ENCODE results near the gene TNFAIP2. TPM values are rescaled to one million over a fixed set of nuclear protein-coding genes. Genes with fewer than 3 reads are reported as not detected.

Gene TNFAIP2
- total RNA-seq, 1 donor: 240 TPM

GRCh38 chr14:103100281-103101121, 22.8 kb upstream of the TNFAIP2 start:
- DNase-seq (ENCODE audit: low read depth): no peak
- TF ChIP-seq CTCF (IDR thresholded peaks at IDR 0.05; ENCODE audit: insufficient read depth, low read depth, low read length): no peak
- H3K4me3 ChIP-seq (ENCODE audit: low read depth, low read length): no peak overlapping the region

- no peak overlapping the region for H3K4me3 ChIP-seq (ENCODE audit: low read depth, low read length)
- TF ChIP-seq CTCF (IDR thresholded peaks at IDR 0.05; ENCODE audit: insufficient read depth, low read depth, low read length): no peak
- no peak for DNase-seq (ENCODE audit: low read depth)
These were observed 21.9 kb upstream of the TNFAIP2 start for GRCh38 chr14:103101257-103101962.

GRCh38 chr14:103101963-103102688, 21.1 kb upstream of the TNFAIP2 start:
- DNase-seq (ENCODE audit: low read depth): no peak
- no peak for TF ChIP-seq CTCF (IDR thresholded peaks at IDR 0.05; ENCODE audit: insufficient read depth, low read depth, low read length)
- no peak overlapping the region for H3K4me3 ChIP-seq (ENCODE audit: low read depth, low read length)

- no peak overlapping the region for H3K4me3 ChIP-seq (ENCODE audit: low read depth, low read length)
- no peak for TF ChIP-seq CTCF (IDR thresholded peaks at IDR 0.05; ENCODE audit: insufficient read depth, low read depth, low read length)
- DNase-seq (ENCODE audit: low read depth): no peak
These were observed 20.5 kb upstream of the TNFAIP2 start for GRCh38 chr14:103102689-103103260.

- peak overlapping the region; percentile 48 for H3K4me3 ChIP-seq (ENCODE audit: low read depth, low read length)
These were observed 19.5 kb upstream of the TNFAIP2 start for GRCh38 chr14:103103461-103104388.

More at GRCh38 chr14:103103461-103104388, 19.5 kb upstream of the TNFAIP2 start:
- TF ChIP-seq CTCF (IDR thresholded peaks at IDR 0.05; ENCODE audit: insufficient read depth, low read depth, low read length): peak; percentile 55
- DNase-seq (ENCODE audit: low read depth): peak; percentile 77

Measured in fibroblast of villous mesenchyme (primary cell).